ENCODE data around the gene IL3. TPM values are rescaled to one million over a fixed set of nuclear protein-coding genes. Genes with fewer than 3 reads are reported as not detected.

Gene IL3
- polyA plus RNA-seq, 1 donor = not detected

Other genes starting within 250 kb of the IL3 start
- not detected for gene MEIKIN, start 115.0 kb upstream of the IL3 start, polyA plus RNA-seq (ENCODE audit: insufficient read length)
- 0.34 TPM for gene ACSL6, start 49.0 kb upstream of the IL3 start, polyA plus RNA-seq (ENCODE audit: insufficient read length)
- gene CSF2, start 13.1 kb downstream of the IL3 start, polyA plus RNA-seq (ENCODE audit: insufficient read length) = not detected
- gene P4HA2, start 167.2 kb downstream of the IL3 start, polyA plus RNA-seq (ENCODE audit: insufficient read length) = 52.5 TPM
- 51.7 TPM for gene PDLIM4, start 197.0 kb downstream of the IL3 start, polyA plus RNA-seq (ENCODE audit: insufficient read length)
- 3.2 TPM for gene SLC22A4, start 233.7 kb downstream of the IL3 start, polyA plus RNA-seq (ENCODE audit: insufficient read length)

Data from hindlimb muscle (tissue), 1 donor.